ENCODE results near the gene NT5DC4.
A peak's percentile ranks its signal among the peaks of the same experiment; 100 is the strongest.

Gene NT5DC4

GRCh38 chr2:112760149-112760548, 39.3 kb downstream of the NT5DC4 start:
- Histone ChIP-seq H2AK5ac (ENCODE audit: low read length) (no peak overlapping the region), H3K79me1 (ENCODE audit: low read length) (no peaks in the 10 kb centered on the region), H2AFZ (ENCODE audit: insufficient read depth, low read length, poor library complexity) (no peak overlapping the region), H2BK5ac (ENCODE audit: low read depth, low read length, poor library complexity) (no peak overlapping the region), H3K9ac (ENCODE audit: low read length) (no peak overlapping the region), H4K12ac (ENCODE audit: low read depth, low read length) (no peak overlapping the region), H3K4me1 (ENCODE audit: control insufficient read depth in 1 of 2, insufficient read depth in 2 of 2, low read length in 2 of 2) (peaks cover 0 to 7% of the 10 kb centered on the region in 2 experiments), H3K79me2 (ENCODE audit: control insufficient read depth, insufficient read depth, low read length, poor library complexity) (no peaks in the 10 kb centered on the region), H3K27ac (ENCODE audit: low read depth, low read length) (no peak overlapping the region), H3K14ac (ENCODE audit: low read length) (no peak overlapping the region), H3K18ac (ENCODE audit: low read length) (no peak overlapping the region), H3K23ac (ENCODE audit: low read length) (no peak overlapping the region), H4K91ac (ENCODE audit: low read depth, low read length) (no peak overlapping the region), H3K4me3 (ENCODE audit: low read depth, low read length) (no peak overlapping the region), H3K36me3 (ENCODE audit: control insufficient read depth in 1 of 2, insufficient read depth in 2 of 2, low read length in 2 of 2) (peaks cover 1 to 7% of the 10 kb centered on the region in 2 experiments), H2BK120ac (ENCODE audit: insufficient read depth, low read length, poor library complexity) (no peak overlapping the region), H3K4ac (ENCODE audit: low read depth, low read length) (no peak overlapping the region), H3K4me2 (ENCODE audit: low read length) (no peak overlapping the region), H2BK12ac (ENCODE audit: low read length) (no peak overlapping the region), H4K8ac (ENCODE audit: low read depth, low read length) (no peak overlapping the region), H3K27me3 (ENCODE audit: insufficient read depth, low read length) (no peaks in the 10 kb centered on the region), H3K9me3 (ENCODE audit: insufficient read depth, low read depth, low read length) (no peaks in the 10 kb centered on the region)
- no peak for DNase-seq
- no CpG with 5 or more reads among the region's 1 CpG for WGBS (ENCODE audit: extremely low coverage, insufficient coverage, insufficient read length)

DNA sequence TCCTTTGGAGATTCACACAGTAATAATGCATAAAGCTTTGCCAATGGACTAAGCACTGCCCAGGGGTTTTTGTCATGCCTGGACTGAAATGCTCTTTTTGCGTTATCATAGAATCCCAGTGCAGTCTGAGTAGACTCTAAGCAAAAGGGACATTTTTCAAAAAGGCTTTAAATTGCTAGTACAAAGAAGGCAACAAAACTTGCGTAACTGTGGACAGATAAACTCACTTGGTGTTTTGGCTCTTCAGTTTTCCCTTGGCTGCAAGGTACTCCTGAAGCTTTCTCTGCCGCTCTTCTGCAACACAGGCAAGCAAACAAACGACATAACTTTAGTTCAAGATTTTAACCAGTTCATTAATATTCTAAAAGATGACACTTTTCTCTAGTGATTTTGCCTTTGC, 41.5 kb downstream of the NT5DC4 start:
- H2AFZ ChIP-seq (ENCODE audit: insufficient read depth, low read length, poor library complexity): no peak overlapping the region
- H3K79me1 ChIP-seq (ENCODE audit: low read length): no peaks in the 10 kb centered on the region
- H3K9ac ChIP-seq (ENCODE audit: low read length): no peak overlapping the region
- no peak overlapping the region for H3K18ac ChIP-seq (ENCODE audit: low read length)
- no peak overlapping the region for H2BK120ac ChIP-seq (ENCODE audit: insufficient read depth, low read length, poor library complexity)
- no peak overlapping the region for H3K4ac ChIP-seq (ENCODE audit: low read depth, low read length)
- peaks cover 0 to 7% of the 10 kb centered on the region in 2 experiments for H3K4me1 ChIP-seq (ENCODE audit: control insufficient read depth in 1 of 2, insufficient read depth in 2 of 2, low read length in 2 of 2)
- no peaks in the 10 kb centered on the region for H3K27me3 ChIP-seq (ENCODE audit: insufficient read depth, low read length)
- peaks cover 1 to 2% of the 10 kb centered on the region in 2 experiments for H3K36me3 ChIP-seq (ENCODE audit: control insufficient read depth in 1 of 2, insufficient read depth in 2 of 2, low read length in 2 of 2)
- H3K79me2 ChIP-seq (ENCODE audit: control insufficient read depth, insufficient read depth, low read length, poor library complexity): no peaks in the 10 kb centered on the region
- no peak overlapping the region for H3K27ac ChIP-seq (ENCODE audit: low read depth, low read length)
- H3K23ac ChIP-seq (ENCODE audit: low read length): no peak overlapping the region
- H2BK12ac ChIP-seq (ENCODE audit: low read length): no peak overlapping the region
- no peaks in the 10 kb centered on the region for H3K9me3 ChIP-seq (ENCODE audit: insufficient read depth, low read depth, low read length)
- H3K4me3 ChIP-seq (ENCODE audit: low read depth, low read length): no peak overlapping the region
- no peak overlapping the region for H3K14ac ChIP-seq (ENCODE audit: low read length)
- H4K8ac ChIP-seq (ENCODE audit: low read depth, low read length): no peak overlapping the region
- no peak overlapping the region for H2BK5ac ChIP-seq (ENCODE audit: low read depth, low read length, poor library complexity)
- no CpG with 5 or more reads among the region's 4 CpGs for WGBS (ENCODE audit: extremely low coverage, insufficient coverage, insufficient read length)
- no peak overlapping the region for H4K12ac ChIP-seq (ENCODE audit: low read depth, low read length)
- H2AK5ac ChIP-seq (ENCODE audit: low read length): no peak overlapping the region
- no peak overlapping the region for H4K91ac ChIP-seq (ENCODE audit: low read depth, low read length)
- H3K4me2 ChIP-seq (ENCODE audit: low read length): no peak overlapping the region
- no peak for DNase-seq

DNA sequence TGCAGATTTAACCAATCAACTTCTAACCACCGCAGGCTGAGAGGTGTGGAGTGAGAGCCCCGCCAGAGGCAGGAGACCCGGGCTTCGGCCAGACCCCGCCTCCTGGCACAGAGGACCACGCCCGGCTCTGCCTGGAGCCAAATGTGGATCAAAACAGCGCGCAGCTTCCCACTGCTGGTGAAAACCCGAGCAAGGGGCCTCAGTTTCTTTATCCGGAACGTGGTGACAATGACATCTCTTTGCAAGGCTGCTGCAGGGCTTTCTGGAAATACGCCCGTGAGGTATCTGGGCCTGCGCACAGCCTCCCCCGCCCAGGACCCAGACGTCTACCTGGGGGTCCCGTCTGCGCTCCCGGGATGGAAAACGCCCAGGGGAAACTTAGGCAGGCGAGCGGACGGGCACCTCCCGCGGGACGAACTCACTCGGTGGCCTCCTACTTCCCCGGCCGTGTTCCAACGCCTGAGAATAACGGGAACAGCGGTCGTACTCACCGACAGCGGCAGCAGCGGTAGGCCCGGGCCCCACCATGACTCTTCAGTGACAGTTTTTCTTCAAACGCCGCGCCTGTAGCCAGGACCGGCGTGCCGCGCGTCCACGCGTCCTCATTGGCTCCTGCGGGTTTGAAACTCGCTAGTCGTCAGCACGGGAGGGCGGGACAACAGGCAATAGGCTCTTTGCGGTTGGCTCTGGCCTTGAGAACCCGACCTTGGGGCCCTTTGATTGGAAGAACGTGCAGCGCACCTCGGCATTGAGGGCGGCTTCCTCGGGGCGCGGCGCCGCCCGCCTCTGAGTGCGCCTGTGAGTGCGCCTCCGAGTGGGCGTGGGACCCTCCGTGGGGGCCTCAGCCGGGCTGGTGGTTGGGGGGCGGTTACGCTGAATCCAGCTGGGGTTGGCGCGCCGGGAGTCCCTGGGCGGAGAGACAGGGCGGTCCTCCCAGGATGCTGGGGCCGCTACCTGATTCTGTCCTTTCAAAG, 43.5 kb downstream of the NT5DC4 start, which contains the start of gene CKAP2L:
CKAP2L (minus strand) TSS at position 539 of the 974 bp plus-strand sequence; CDS start at position 528, 11 bp downstream.
- no CpG with 5 or more reads among the region's 79 CpGs for WGBS (ENCODE audit: extremely low coverage, insufficient coverage, insufficient read length)

GRCh38 chr2:112765251-112765650, 44.4 kb downstream of the NT5DC4 start:
- no peak overlapping the region for H2AK5ac ChIP-seq (ENCODE audit: low read length)
- H2BK12ac ChIP-seq (ENCODE audit: low read length): no peak overlapping the region
- no peaks in the 10 kb centered on the region for H3K36me3 ChIP-seq (ENCODE audit: control insufficient read depth in 1 of 2, insufficient read depth in 2 of 2, low read length in 2 of 2)
- H3K4ac ChIP-seq (ENCODE audit: low read depth, low read length): no peak overlapping the region
- no peaks in the 10 kb centered on the region for H3K79me2 ChIP-seq (ENCODE audit: control insufficient read depth, insufficient read depth, low read length, poor library complexity)
- H3K27me3 ChIP-seq (ENCODE audit: insufficient read depth, low read length): no peaks in the 10 kb centered on the region
- H2BK120ac ChIP-seq (ENCODE audit: insufficient read depth, low read length, poor library complexity): no peak overlapping the region
- H4K91ac ChIP-seq (ENCODE audit: low read depth, low read length): no peak overlapping the region
- DNase-seq: no peak
- no peaks in the 10 kb centered on the region for H3K79me1 ChIP-seq (ENCODE audit: low read length)
- H2AFZ ChIP-seq (ENCODE audit: insufficient read depth, low read length, poor library complexity): no peak overlapping the region
- H3K4me2 ChIP-seq (ENCODE audit: low read length): peak overlapping the region; percentile 60
- no peak overlapping the region for H3K27ac ChIP-seq (ENCODE audit: low read depth, low read length)
- no CpG with 5 or more reads among the region's 4 CpGs for WGBS (ENCODE audit: extremely low coverage, insufficient coverage, insufficient read length)
- H3K4me3 ChIP-seq (ENCODE audit: low read depth, low read length): no peak overlapping the region
- H3K9ac ChIP-seq (ENCODE audit: low read length): no peak overlapping the region
- no peak overlapping the region for H4K12ac ChIP-seq (ENCODE audit: low read depth, low read length)
- no peak overlapping the region for H2BK5ac ChIP-seq (ENCODE audit: low read depth, low read length, poor library complexity)
- H4K8ac ChIP-seq (ENCODE audit: low read depth, low read length): peak overlapping the region; percentile 26
- no peak overlapping the region for H3K14ac ChIP-seq (ENCODE audit: low read length)
- H3K18ac ChIP-seq (ENCODE audit: low read length): no peak overlapping the region
- H3K4me1 ChIP-seq (ENCODE audit: control insufficient read depth in 1 of 2, insufficient read depth in 2 of 2, low read length in 2 of 2): peaks cover 0 to 7% of the 10 kb centered on the region in 2 experiments
- H3K9me3 ChIP-seq (ENCODE audit: insufficient read depth, low read depth, low read length): peaks cover 2% of the 10 kb centered on the region
- no peak overlapping the region for H3K23ac ChIP-seq (ENCODE audit: low read length)

More for the DNA sequence above, 43.5 kb downstream of the NT5DC4 start, which contains the start of gene CKAP2L:
- Histone ChIP-seq H3K18ac (ENCODE audit: low read length) (no peak within 1 kb of the TSS), H3K27me3 (ENCODE audit: insufficient read depth, low read length) (no peaks in the 10 kb centered on the region), H3K79me1 (ENCODE audit: low read length) (no peaks in the 10 kb centered on the region), H4K12ac (ENCODE audit: low read depth, low read length) (no peak within 1 kb of the TSS), H2BK12ac (ENCODE audit: low read length) (no peak within 1 kb of the TSS), H2BK120ac (ENCODE audit: insufficient read depth, low read length, poor library complexity) (no peak within 1 kb of the TSS), H3K23ac (ENCODE audit: low read length) (no peak within 1 kb of the TSS), H3K9me3 (ENCODE audit: insufficient read depth, low read depth, low read length) (no peaks in the 10 kb centered on the region), H4K91ac (ENCODE audit: low read depth, low read length) (peak within 1 kb of the TSS; percentile 15), H3K79me2 (ENCODE audit: control insufficient read depth, insufficient read depth, low read length, poor library complexity) (no peaks in the 10 kb centered on the region), H3K4ac (ENCODE audit: low read depth, low read length) (no peak within 1 kb of the TSS), H3K4me1 (ENCODE audit: control insufficient read depth in 1 of 2, insufficient read depth in 2 of 2, low read length in 2 of 2) (peaks cover 0 to 7% of the 10 kb centered on the region in 2 experiments), H2BK5ac (ENCODE audit: low read depth, low read length, poor library complexity) (no peak within 1 kb of the TSS), H3K4me3 (ENCODE audit: low read depth, low read length) (peak within 1 kb of the TSS; percentile 83), H4K8ac (ENCODE audit: low read depth, low read length) (peak within 1 kb of the TSS; percentile 66), H3K9ac (ENCODE audit: low read length) (peak within 1 kb of the TSS; percentile 85), H3K27ac (ENCODE audit: low read depth, low read length) (no peak within 1 kb of the TSS), H3K14ac (ENCODE audit: low read length) (peak within 1 kb of the TSS; percentile 6), H3K4me2 (ENCODE audit: low read length) (peak within 1 kb of the TSS; percentile 79), H2AFZ (ENCODE audit: insufficient read depth, low read length, poor library complexity) (peak within 1 kb of the TSS; percentile 52), H2AK5ac (ENCODE audit: low read length) (no peak within 1 kb of the TSS), H3K36me3 (ENCODE audit: control insufficient read depth in 1 of 2, insufficient read depth in 2 of 2, low read length in 2 of 2) (no peaks in the 10 kb centered on the region)
- DNase-seq: peak; percentile 98

Data from trophoblast cell (in vitro differentiated cells and primary cell).